ENCODE data around the gene RAB11FIP3. TPM values are rescaled to one million over a fixed set of nuclear protein-coding genes. Genes with fewer than 3 reads are reported as not detected.
"Not testable (repeated sequence)": the region's sequence is repeated elsewhere in the genome, so short reads cannot be mapped to it uniquely, and the experiment has no call there.

The RAB11FIP3 gene
- total RNA-seq, 2 experiments from 2014 or later = 25.9 to 32.1 TPM

- CTCF ChIA-PET = no interaction called here
- Mint-ChIP-seq H3K36me3 (no peaks in the 10 kb centered on the region), H3K4me3 (no peak overlapping the region), H3K4me1 (peaks cover 14% of the 10 kb centered on the region), H3K27me3 (peaks cover 17% of the 10 kb centered on the region), H3K9me3 (ENCODE audit: low read depth) (no peaks in the 10 kb centered on the region), H3K27ac (no peak overlapping the region)
- no peak for DNase-seq
- no peak for ATAC-seq
Observed at GRCh38 chr16:398561-399339, 26.7 kb upstream of the RAB11FIP3 start.

GRCh38 chr16:399340-400019 is 26.0 kb upstream of the RAB11FIP3 start:
- H3K36me3 Mint-ChIP-seq = no peaks in the 10 kb centered on the region
- no peak for DNase-seq
- H3K9me3 Mint-ChIP-seq (ENCODE audit: low read depth) = no peaks in the 10 kb centered on the region
- H3K4me1 Mint-ChIP-seq = peaks cover 14% of the 10 kb centered on the region
- peaks cover 17% of the 10 kb centered on the region for H3K27me3 Mint-ChIP-seq
- H3K4me3 Mint-ChIP-seq = no peak overlapping the region
- CTCF ChIA-PET = no interaction called here
- ATAC-seq = no peak
- H3K27ac Mint-ChIP-seq = no peak overlapping the region

- CTCF ChIA-PET = interaction anchor here (1.2 kb wide), 1 partner anchor 293 kb away, joined by 5 read pairs; no protein-coding TSS in a partner anchor
- Mint-ChIP-seq H3K36me3 (no peaks in the 10 kb centered on the region), H3K27me3 (peaks cover 17% of the 10 kb centered on the region)
Observed at GRCh38 chr16:400061-400591, 25.3 kb upstream of the RAB11FIP3 start.

GRCh38 chr16:401468-402348 is 23.7 kb upstream of the RAB11FIP3 start, which contains the start of gene DECR2:
Gene DECR2 (plus strand): TSS chr16:401885. CDS start chr16:401964, 79 bp downstream.
- no peaks in the 10 kb centered on the region for H3K9me3 Mint-ChIP-seq (ENCODE audit: low read depth)
- peaks cover 8% of the 10 kb centered on the region for H3K27me3 Mint-ChIP-seq
- CTCF ChIA-PET = interaction anchor here (0.7 to 2.0 kb wide), 7 partner anchors 9 to 295 kb away, joined by 3 to 10 read pairs (median 4); partner anchors contain the start of gene RAB11FIP3

More at GRCh38 chr16:400061-400591, 25.3 kb upstream of the RAB11FIP3 start:
- Mint-ChIP-seq H3K9me3 (ENCODE audit: low read depth) (no peaks in the 10 kb centered on the region), H3K4me3 (peak overlapping the region; percentile 81), H3K4me1 (peaks cover 14% of the 10 kb centered on the region), H3K27ac (no peak overlapping the region)
- ATAC-seq (no peak), DNase-seq (no peak)

GRCh38 chr16:404971-405486 is 20.4 kb upstream of the RAB11FIP3 start:
- Mint-ChIP-seq H3K27ac (no peak overlapping the region), H3K27me3 (no peaks in the 10 kb centered on the region), H3K4me1 (peaks cover 9% of the 10 kb centered on the region), H3K9me3 (ENCODE audit: low read depth) (no peaks in the 10 kb centered on the region), H3K4me3 (no peak overlapping the region), H3K36me3 (no peaks in the 10 kb centered on the region)
- ATAC-seq (no peak), DNase-seq (no peak)
- CTCF ChIA-PET = no interaction called here

More at GRCh38 chr16:401468-402348, 23.7 kb upstream of the RAB11FIP3 start, which contains the start of gene DECR2:
- peak within 1 kb of the TSS; percentile 81 for H3K4me3 Mint-ChIP-seq
- H3K4me1 Mint-ChIP-seq = peaks cover 10% of the 10 kb centered on the region
- no peaks in the 10 kb centered on the region for H3K36me3 Mint-ChIP-seq
- DNase-seq (peak; percentile 98), ATAC-seq (peak; percentile 86)
- peak within 1 kb of the TSS; percentile 83 for H3K27ac Mint-ChIP-seq

- H3K4me3 Mint-ChIP-seq = no peak overlapping the region
- H3K4me1 Mint-ChIP-seq = peaks cover 2% of the 10 kb centered on the region
- DNase-seq = no peak
- no peak overlapping the region for H3K27ac Mint-ChIP-seq
- no peaks in the 10 kb centered on the region for H3K36me3 Mint-ChIP-seq
- ATAC-seq = no peak
- CTCF ChIA-PET = interaction anchor here (0.6 kb wide), 1 partner anchor 159 kb away, joined by 4 read pairs; no protein-coding TSS in a partner anchor
- no peaks in the 10 kb centered on the region for H3K27me3 Mint-ChIP-seq
- H3K9me3 Mint-ChIP-seq (ENCODE audit: low read depth) = no peaks in the 10 kb centered on the region
Observed at GRCh38 chr16:405548-406506, 19.6 kb upstream of the RAB11FIP3 start.

GRCh38 chr16:407253-407652 is 18.2 kb upstream of the RAB11FIP3 start:
- H3K4me3 Mint-ChIP-seq = no peak overlapping the region
- CTCF ChIA-PET = no interaction called here
- DNase-seq = no peak
- peaks cover 2% of the 10 kb centered on the region for H3K4me1 Mint-ChIP-seq
- no peaks in the 10 kb centered on the region for H3K27me3 Mint-ChIP-seq
- no peaks in the 10 kb centered on the region for H3K9me3 Mint-ChIP-seq (ENCODE audit: low read depth)
- no peak for ATAC-seq
- H3K27ac Mint-ChIP-seq = no peak overlapping the region
- H3K36me3 Mint-ChIP-seq = no peaks in the 10 kb centered on the region

GRCh38 chr16:410516-411178 is 14.8 kb upstream of the RAB11FIP3 start:
- H3K27ac Mint-ChIP-seq = no peak overlapping the region

GRCh38 chr16:411576-412265 is 13.7 kb upstream of the RAB11FIP3 start:
- Mint-ChIP-seq H3K36me3 (no peaks in the 10 kb centered on the region), H3K27me3 (no peaks in the 10 kb centered on the region), H3K9me3 (ENCODE audit: low read depth) (no peaks in the 10 kb centered on the region), H3K4me1 (no peaks in the 10 kb centered on the region), H3K27ac (no peak overlapping the region), H3K4me3 (no peak overlapping the region)
- ATAC-seq = no peak
- no peak for DNase-seq
- CTCF ChIA-PET = no interaction called here

More at GRCh38 chr16:410516-411178, 14.8 kb upstream of the RAB11FIP3 start:
- Mint-ChIP-seq H3K4me3 (no peak overlapping the region), H3K36me3 (no peaks in the 10 kb centered on the region), H3K9me3 (ENCODE audit: low read depth) (no peaks in the 10 kb centered on the region), H3K27me3 (no peaks in the 10 kb centered on the region), H3K4me1 (no peaks in the 10 kb centered on the region)
- DNase-seq = no peak
- no peak for ATAC-seq
- CTCF ChIA-PET = no interaction called here

- Mint-ChIP-seq H3K27ac (no peak overlapping the region), H3K9me3 (ENCODE audit: low read depth) (no peaks in the 10 kb centered on the region), H3K4me1 (no peaks in the 10 kb centered on the region), H3K27me3 (no peaks in the 10 kb centered on the region), H3K36me3 (no peaks in the 10 kb centered on the region), H3K4me3 (no peak overlapping the region)
- CTCF ChIA-PET = no interaction called here
- DNase-seq = no peak
- ATAC-seq = no peak
Observed at GRCh38 chr16:414395-415169, 10.9 kb upstream of the RAB11FIP3 start.

- H3K4me1 Mint-ChIP-seq; H3K27me3 Mint-ChIP-seq; H3K9me3 Mint-ChIP-seq (ENCODE audit: low read depth); H3K4me3 Mint-ChIP-seq; CTCF ChIA-PET; H3K36me3 Mint-ChIP-seq; H3K27ac Mint-ChIP-seq; DNase-seq; ATAC-seq: not testable (repeated sequence)
Observed at GRCh38 chr16:415170-415498, 10.3 kb upstream of the RAB11FIP3 start.
